GM12878 (cell line): Measurements from ENCODE around the gene ADIG.

Experiments used
- EZH2 ChIP-seq: IDR thresholded peaks from 2 replicates; pipeline ENCODE4 v1.6.1; 2012; ENCODE audit warnings: low read depth, mild to moderate bottlenecking, control low read depth, inconsistent platforms, low read length, borderline replicate concordance; ENCODE audit not compliant: control insufficient read depth
- RUNX3 ChIP-seq: IDR thresholded peaks from 2 replicates; pipeline ENCODE4 v1.6.1; 2012; ENCODE audit warnings: low read length, inconsistent platforms

DNA sequence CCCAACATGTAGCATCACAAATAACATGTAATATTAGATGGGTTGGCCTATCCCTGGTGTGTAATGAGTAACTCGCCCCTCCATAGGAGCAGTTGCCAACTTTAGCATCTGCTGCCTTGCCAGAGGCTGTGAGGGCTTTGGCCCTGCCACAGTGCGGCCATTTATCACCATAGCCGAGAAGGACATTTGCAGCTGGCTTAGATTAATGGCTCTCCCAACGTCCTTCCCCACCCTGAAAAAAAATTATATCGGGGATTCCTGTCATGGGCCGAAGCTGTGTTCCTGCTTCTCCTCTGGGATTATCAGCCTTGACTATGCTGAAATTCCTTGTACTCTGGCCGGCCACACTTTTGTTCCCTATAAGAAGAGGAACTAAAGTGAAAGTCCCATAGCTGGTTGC, 7.6 kb upstream of the ADIG start:
- TF ChIP-seq EZH2 = no peak
- TF ChIP-seq RUNX3 = no peak
